ENCODE results near the gene TSN.

The TSN gene

DNA sequence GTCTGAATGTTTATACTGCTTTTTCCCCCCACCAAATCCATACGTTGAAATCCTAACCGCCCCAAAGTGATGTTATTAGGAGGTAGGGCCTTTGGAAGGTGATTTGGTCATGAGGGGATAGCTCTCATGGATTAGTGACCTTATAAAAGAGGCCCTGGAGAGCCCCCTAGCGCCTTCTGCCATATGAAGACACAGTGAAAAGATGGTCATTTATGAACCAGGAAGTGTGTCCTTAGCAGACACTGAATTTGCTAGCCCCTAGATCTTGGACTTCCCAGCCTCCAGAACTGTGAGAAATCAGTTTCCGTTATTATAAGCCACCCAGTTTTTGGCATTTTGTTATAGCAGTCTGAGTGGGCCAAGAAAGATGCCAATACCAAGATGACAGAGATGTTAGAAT is 7.2 kb upstream of the TSN start:
- DNase-seq: peak in 1 of 2 donors; percentile 22

DNA sequence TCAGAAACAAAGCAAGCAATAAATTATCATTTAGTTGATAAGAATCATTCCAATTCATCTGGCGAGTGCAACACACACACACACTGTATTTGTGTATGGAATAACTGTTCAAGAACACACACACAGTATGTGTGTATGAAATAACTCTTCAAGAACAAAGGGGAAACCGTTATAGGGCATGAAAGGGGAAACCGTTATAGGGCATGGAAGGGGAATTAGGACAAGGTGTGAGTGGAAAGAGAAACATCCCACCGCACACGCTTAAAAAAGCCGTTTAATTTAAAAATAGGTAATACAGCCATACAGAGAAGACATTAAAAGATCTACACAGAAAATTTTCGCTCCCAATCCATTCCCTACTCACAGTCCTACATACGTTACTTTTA is 607 bp upstream of the TSN start:
- DNase-seq: no peak

DNA sequence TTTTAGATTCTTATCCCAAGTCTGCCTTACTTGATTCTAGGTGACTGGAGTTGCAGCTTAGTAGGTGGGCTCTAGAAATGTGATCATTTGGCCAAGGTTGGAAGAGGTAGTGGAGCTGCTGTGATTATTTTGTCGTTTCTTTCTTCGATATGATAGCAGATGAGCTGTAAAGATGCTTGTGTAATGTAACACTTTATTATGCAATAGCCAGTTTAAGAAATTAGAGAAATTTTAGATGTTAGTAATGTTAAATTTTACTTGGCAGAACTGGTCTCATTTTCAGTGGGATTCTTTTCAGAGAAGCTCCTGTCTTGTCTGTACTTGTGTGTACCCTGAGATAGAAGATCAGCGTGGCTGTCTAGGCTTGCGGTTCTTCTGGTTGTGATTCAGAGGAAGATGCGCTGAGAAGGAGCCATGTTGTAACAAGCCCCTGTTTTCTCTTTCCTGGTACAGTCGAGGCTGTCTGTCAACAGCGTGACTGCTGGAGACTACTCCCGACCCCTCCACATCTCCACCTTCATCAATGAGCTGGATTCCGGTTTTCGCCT is 9.3 kb downstream of the TSN start:
- DNase-seq: no peak

- DNase-seq: no peak
Observed at GRCh38 chr2:121766624-121767023, 11.2 kb downstream of the TSN start.

GRCh38 chr2:121768143-121768755 is 12.8 kb downstream of the TSN start:
- no peak for DNase-seq

GRCh38 chr2:121771976-121772742 is 16.7 kb downstream of the TSN start:
- no peak for DNase-seq

- DNase-seq: no peak
Observed at GRCh38 chr2:121774235-121774634, 18.8 kb downstream of the TSN start.

- DNase-seq: no peak
Observed at GRCh38 chr2:121776361-121776760, 20.9 kb downstream of the TSN start.

GRCh38 chr2:121776885-121777698 is 21.6 kb downstream of the TSN start:
- DNase-seq: no peak

GRCh38 chr2:121777699-121778058 is 22.2 kb downstream of the TSN start:
- no peak for DNase-seq

DNA sequence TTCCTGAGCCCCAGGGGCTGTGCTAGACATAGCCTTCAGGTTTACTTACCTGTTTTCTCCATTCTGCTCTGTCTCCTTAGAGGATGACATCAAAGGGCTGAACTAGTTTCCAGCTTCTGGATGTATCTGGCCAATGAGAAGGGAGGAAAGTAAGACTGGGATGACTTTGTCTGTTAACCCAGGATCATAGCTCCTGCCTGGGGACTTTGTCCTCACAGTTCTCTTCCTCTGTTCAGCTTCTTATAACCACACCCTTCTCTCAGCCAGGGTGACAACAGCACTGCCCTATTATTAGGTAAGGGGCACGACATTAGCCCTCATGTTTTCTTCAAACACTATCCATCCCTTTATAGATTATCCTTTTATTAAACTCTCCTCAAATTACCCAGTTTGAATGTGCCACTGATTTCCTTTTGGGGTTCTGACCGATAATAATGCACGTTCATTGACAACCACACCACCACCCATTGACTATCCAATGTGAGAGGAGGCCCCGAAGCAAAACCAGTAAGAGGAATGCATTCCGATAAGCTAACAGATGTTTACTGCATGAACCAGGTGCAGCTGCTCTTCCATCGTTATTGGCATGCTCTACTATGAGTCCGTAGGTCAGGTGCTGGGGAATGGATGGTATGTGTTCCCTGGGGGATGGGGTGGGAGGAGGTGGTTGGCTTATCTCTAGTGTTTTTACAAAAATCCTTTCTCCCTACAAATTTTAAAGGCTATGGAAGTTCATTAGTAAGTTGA is 23.5 kb downstream of the TSN start:
- no peak for DNase-seq

DNA sequence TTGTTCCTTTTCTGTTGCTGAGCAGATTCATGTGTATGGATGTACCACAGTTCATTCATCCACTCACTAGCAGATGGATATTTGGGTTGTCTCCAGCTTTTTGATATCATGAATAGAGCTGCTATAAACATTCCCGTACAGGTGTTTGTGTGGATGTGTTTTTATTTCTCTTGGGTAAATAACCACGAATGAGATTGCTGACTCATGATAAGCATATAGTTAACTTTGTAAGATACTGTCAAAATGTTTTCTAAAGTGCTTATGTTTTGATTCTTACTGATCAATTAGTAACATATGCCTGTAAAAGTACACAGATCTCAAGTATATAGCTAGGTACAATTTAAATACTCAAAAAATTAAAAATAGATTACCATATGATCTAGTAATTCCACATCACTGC is 27.7 kb downstream of the TSN start:
- DNase-seq: no peak

GRCh38 chr2:121788685-121789084 is 33.2 kb downstream of the TSN start:
- DNase-seq: no peak

DNA sequence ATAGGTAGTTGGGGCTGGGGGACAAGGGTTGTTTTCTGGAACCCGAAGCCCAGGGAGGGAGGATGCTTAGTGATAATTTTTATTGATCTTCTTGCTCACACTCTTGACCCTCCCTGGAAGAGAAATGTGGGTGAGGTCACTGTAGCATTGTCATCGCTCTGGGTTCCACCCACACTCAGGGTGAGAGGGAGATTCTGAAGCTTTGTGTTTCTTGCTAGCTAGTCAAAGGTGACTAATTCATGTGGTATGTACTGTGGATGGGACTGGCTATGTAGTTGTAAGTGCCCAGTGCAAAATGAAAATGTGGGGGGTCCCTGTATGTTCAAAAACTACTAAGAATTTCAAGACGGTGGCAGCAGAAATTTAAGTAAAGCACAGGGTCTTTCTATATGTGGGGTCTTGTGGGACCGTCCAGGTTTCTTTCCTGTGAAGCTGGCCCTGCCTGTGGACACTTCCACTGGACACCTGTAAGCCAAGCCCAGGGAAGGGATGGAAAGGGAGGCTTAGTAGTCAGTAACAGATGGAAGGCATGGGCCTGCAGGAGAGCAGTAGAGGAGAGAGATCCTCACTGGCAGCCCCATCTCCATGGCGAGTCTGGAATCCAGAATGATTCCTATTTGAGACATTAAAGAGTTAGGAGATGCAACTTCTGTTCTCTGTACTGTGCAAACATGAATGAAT is 35.0 kb downstream of the TSN start:
- DNase-seq: no peak

GRCh38 chr2:121791290-121791689 is 35.8 kb downstream of the TSN start:
- no peak for DNase-seq

DNA sequence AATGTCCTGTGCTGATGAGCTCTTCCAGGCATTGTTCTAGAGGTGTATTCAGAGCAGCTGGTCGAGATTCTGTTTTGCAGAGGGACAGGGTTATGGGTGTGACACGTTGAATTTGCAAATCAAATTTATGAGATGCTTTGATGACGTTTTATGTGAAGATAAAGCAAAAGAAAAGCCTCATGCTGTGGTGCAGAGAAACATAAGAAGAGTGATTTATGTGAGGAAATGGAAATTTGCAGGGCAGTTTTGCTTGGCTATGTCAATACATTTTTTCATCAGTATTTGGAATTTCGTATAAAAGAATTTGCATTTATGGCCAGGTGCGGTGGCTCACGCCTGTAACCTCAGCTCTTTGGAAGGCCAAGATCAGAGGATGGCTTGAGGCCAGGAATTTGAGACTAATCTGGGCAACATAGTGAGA is 36.4 kb downstream of the TSN start:
- DNase-seq: no peak

DNA sequence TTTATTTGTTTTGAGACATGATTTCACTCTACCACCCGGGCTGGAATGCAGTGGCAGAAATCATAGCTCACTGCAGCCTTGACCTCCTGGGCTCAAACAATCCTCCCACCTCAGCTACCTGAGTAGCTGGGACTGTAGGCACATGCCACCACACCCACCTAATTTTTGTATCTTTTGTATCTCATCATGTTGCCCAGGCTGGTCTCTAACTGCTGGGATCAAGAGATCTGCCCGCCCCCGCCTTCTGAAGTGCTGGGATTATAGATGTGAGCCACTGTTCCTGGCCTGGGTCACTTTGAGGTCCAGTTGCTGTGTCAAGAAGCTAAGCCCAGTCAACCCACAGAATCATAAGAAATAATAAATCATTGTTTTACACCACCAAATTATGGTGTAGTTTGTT is 38.4 kb downstream of the TSN start:
- no peak for DNase-seq

DNA sequence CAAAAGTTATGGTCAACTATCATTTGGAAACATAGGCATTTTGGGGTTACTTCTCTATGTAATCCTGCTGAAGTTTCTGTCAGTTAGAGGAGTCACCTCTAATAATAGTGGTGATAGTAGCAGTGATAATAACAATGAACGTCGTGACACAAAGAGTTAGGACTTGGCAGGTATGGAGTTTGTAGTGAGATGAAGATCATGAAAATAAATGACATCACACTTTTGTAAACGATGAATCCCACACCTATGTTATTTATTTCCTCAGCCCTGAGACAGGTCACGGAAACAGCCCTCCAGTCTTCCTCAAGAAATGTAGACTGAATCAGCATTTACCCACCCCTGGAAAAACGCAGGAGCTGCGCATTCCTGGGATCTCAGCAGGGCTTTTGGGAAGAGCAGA is 38.8 kb downstream of the TSN start:
- DNase-seq: no peak

DNA sequence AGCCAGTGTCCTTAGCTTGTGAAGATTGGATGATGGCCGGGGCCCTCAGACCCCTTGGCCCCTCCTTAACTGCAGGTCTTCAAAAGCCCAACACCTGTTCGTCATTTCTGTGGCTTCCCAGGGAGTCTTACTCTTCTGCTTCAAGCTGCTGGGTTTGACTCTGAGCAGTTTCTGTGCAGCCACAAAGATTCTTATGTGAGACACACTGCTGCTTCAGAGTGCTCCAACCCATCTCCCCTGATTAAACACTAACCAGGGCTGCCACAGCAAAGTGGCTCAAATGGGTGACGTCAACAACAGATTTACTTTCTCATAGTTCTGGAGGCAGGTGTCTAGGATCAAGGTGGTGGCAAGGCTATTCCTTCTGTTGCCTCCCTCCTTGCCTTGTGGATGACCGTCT is 40.8 kb downstream of the TSN start:
- DNase-seq: no peak

DNA sequence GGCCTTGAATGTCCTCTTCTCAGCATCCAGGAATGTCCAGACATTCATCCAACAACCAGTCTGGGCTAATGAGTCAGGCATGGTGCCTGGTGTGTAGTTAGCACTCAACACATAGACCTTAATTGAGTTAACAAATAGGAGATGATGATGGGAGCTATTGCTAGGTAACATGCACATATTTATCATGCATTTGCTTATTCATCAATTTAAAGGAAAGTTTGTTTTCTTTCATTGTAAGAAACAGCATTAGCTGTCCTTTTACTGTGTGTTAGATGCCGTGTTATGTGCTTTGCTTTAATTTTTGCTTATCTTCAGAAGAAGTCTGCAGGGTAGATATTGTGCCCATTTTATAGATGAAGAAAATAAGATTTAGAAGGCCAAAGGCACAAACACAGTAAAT is 43.2 kb downstream of the TSN start:
- DNase-seq: no peak

DNA sequence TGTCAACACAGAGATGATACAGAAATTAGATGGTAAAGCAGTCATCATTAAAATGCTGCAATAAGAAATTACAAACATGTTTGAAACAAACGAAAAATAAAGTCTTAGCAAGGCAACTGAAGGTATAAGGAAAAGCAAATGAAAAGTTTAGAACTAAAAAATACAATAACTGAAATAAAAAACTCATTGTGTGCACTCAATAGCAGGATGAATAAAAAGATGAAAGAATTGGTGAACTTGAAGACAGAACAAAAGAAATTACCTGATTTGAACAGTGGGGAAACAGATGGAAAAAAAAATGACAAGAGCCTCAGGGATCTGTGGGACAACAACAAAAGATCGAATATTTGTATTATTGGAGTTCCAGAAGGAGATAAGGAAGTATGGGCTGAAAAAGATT is 46.5 kb downstream of the TSN start:
- no peak for DNase-seq

- DNase-seq: no peak
Observed at GRCh38 chr2:121803503-121803902, 48.1 kb downstream of the TSN start.
